Measurements from ENCODE around the gene EIF2B2. TPM values are rescaled to one million over a fixed set of nuclear protein-coding genes. Genes with fewer than 3 reads are reported as not detected.
"Not testable (repeated sequence)": the region's sequence is repeated elsewhere in the genome, so short reads cannot be mapped to it uniquely, and the experiment has no call there.

Gene EIF2B2
- polyA plus RNA-seq, 3 donors: 58.5 to 63.5 (median 60.1) TPM

- DNase-seq (ENCODE audit: extremely low read depth in 1 of 11, low read depth in 9 of 11, low spot score in 4 of 11): no peak
Measured at GRCh38 chr14:74981833-74982232, 20.9 kb upstream of the EIF2B2 start.

- DNase-seq (ENCODE audit: extremely low read depth in 1 of 11, low read depth in 9 of 11, low spot score in 4 of 11): no peak
Measured at GRCh38 chr14:74982661-74983060, 20.1 kb upstream of the EIF2B2 start.

- no peak for DNase-seq (ENCODE audit: extremely low read depth in 1 of 11, low read depth in 9 of 11, low spot score in 4 of 11)
Measured at GRCh38 chr14:74983343-74983742, 19.4 kb upstream of the EIF2B2 start.

GRCh38 chr14:74984236-74985027 lies 18.3 kb upstream of the EIF2B2 start:
- DNase-seq (ENCODE audit: extremely low read depth in 1 of 11, low read depth in 9 of 11, low spot score in 4 of 11): no peak

- DNase-seq (ENCODE audit: extremely low read depth in 1 of 11, low read depth in 9 of 11, low spot score in 4 of 11): no peak
Measured at GRCh38 chr14:74985028-74985310, 17.8 kb upstream of the EIF2B2 start.

- DNase-seq (ENCODE audit: extremely low read depth in 1 of 11, low read depth in 9 of 11, low spot score in 4 of 11): no peak
Measured at GRCh38 chr14:74985806-74986205, 16.9 kb upstream of the EIF2B2 start.

- no peak for DNase-seq (ENCODE audit: extremely low read depth in 1 of 11, low read depth in 9 of 11, low spot score in 4 of 11)
Measured at GRCh38 chr14:74988131-74988530, 14.6 kb upstream of the EIF2B2 start.

GRCh38 chr14:74988993-74989392 lies 13.7 kb upstream of the EIF2B2 start:
- no peak for DNase-seq (ENCODE audit: extremely low read depth in 1 of 11, low read depth in 9 of 11, low spot score in 4 of 11)

GRCh38 chr14:74994182-74994581 lies 8.5 kb upstream of the EIF2B2 start:
- not testable (repeated sequence) for DNase-seq (ENCODE audit: extremely low read depth in 1 of 11, low read depth in 9 of 11, low spot score in 4 of 11)

- DNase-seq (ENCODE audit: extremely low read depth in 1 of 11, low read depth in 9 of 11, low spot score in 4 of 11): not testable (repeated sequence)
Measured at GRCh38 chr14:74995781-74996180, 6.9 kb upstream of the EIF2B2 start.

GRCh38 chr14:75001261-75001660 lies 1.5 kb upstream of the EIF2B2 start:
- DNase-seq (ENCODE audit: extremely low read depth in 1 of 11, low read depth in 9 of 11, low spot score in 4 of 11): no peak

GRCh38 chr14:75001899-75002298 lies 822 bp upstream of the EIF2B2 start:
- DNase-seq (ENCODE audit: extremely low read depth in 1 of 11, low read depth in 9 of 11, low spot score in 4 of 11): no peak

- no peak for DNase-seq (ENCODE audit: extremely low read depth in 1 of 11, low read depth in 9 of 11, low spot score in 4 of 11)
Measured at GRCh38 chr14:75003250-75004027, 718 bp downstream of the EIF2B2 start.

- no peak for DNase-seq (ENCODE audit: extremely low read depth in 1 of 11, low read depth in 9 of 11, low spot score in 4 of 11)
Measured at GRCh38 chr14:75005357-75005756, 2.6 kb downstream of the EIF2B2 start.

GRCh38 chr14:75009176-75009575 lies 6.5 kb downstream of the EIF2B2 start:
- DNase-seq (ENCODE audit: extremely low read depth in 1 of 11, low read depth in 9 of 11, low spot score in 4 of 11): no peak

- no peak for DNase-seq (ENCODE audit: extremely low read depth in 1 of 11, low read depth in 9 of 11, low spot score in 4 of 11)
Measured at GRCh38 chr14:75010472-75011093, 7.9 kb downstream of the EIF2B2 start.

- DNase-seq (ENCODE audit: extremely low read depth in 1 of 11, low read depth in 9 of 11, low spot score in 4 of 11): no peak
Measured at GRCh38 chr14:75011356-75011994, 8.8 kb downstream of the EIF2B2 start.

- no peak for DNase-seq (ENCODE audit: extremely low read depth in 1 of 11, low read depth in 9 of 11, low spot score in 4 of 11)
Measured at GRCh38 chr14:75013290-75013689, 10.6 kb downstream of the EIF2B2 start.

GRCh38 chr14:75015496-75015895 lies 12.8 kb downstream of the EIF2B2 start:
- no peak for DNase-seq (ENCODE audit: extremely low read depth in 1 of 11, low read depth in 9 of 11, low spot score in 4 of 11)

- DNase-seq (ENCODE audit: extremely low read depth in 1 of 11, low read depth in 9 of 11, low spot score in 4 of 11): no peak
Measured at GRCh38 chr14:75016815-75017214, 14.1 kb downstream of the EIF2B2 start.
